ENCODE data around the gene SSR4. TPM values are rescaled to one million over a fixed set of nuclear protein-coding genes. Genes with fewer than 3 reads are reported as not detected.

SSR4 gene
- total RNA-seq, 1 experiment from 2014 or later: 298 TPM

DNA sequence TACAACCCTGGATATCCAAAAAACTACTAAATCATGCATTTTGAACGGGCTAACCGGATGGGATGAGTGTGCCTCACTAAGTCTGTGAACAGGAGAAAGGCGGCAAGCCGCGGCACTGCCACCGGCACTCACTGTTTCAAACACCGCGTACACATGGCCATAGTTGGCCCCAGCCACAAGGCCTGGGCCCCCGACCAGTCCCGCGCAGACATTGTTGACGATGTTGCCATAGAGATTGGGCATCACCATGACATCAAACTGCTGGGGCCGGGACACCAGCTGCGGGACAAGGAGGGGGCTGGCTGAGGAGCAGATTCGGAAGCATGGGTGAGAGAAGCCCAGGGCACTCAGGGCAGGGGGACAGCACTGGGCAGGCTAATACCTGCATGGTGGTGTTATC, 7.8 kb upstream of the SSR4 start:
- no peak for ATAC-seq
- H2AFZ ChIP-seq (ENCODE audit: low read length): no peak overlapping the region
- TF ChIP-seq, protein P1, sequence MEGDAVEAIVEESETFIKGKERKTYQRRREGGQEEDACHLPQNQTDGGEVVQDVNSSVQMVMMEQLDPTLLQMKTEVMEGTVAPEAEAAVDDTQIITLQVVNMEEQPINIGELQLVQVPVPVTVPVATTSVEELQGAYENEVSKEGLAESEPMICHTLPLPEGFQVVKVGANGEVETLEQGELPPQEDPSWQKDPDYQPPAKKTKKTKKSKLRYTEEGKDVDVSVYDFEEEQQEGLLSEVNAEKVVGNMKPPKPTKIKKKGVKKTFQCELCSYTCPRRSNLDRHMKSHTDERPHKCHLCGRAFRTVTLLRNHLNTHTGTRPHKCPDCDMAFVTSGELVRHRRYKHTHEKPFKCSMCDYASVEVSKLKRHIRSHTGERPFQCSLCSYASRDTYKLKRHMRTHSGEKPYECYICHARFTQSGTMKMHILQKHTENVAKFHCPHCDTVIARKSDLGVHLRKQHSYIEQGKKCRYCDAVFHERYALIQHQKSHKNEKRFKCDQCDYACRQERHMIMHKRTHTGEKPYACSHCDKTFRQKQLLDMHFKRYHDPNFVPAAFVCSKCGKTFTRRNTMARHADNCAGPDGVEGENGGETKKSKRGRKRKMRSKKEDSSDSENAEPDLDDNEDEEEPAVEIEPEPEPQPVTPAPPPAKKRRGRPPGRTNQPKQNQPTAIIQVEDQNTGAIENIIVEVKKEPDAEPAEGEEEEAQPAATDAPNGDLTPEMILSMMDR (conservative IDR thresholded peaks at IDR 0.05; ENCODE audit: low read depth, low read length): no peak
- TF ChIP-seq EZH2phosphoT487 (IDR thresholded peaks at IDR 0.05; ENCODE audit: borderline replicate concordance, low read length): no peak
- TF ChIP-seq EZH2 (IDR thresholded peaks at IDR 0.05; ENCODE audit: low read length, unreplicated experiment): no peak
- no peak overlapping the region for H3K4me2 ChIP-seq (ENCODE audit: low read length)
- H3F3A ChIP-seq (ENCODE audit: low read length, unreplicated experiment): no peaks in the 10 kb centered on the region
- POLR2A ChIA-PET (ENCODE audit: unreplicated experiment): no interaction called here
- no peaks in the 10 kb centered on the region for H3K4me1 ChIP-seq (ENCODE audit: insufficient read depth, low read length)
- CTCF ChIA-PET: no interaction called here
- peaks cover 15% of the 10 kb centered on the region for H3K79me2 ChIP-seq (ENCODE audit: low read length)
- no peaks in the 10 kb centered on the region for H3K36me3 ChIP-seq (ENCODE audit: low read depth, low read length)
- no peaks in the 10 kb centered on the region for H3K9me3 ChIP-seq (ENCODE audit: low read length)
- BruUV-seq (replicated peaks): no TSS peak
- intact Hi-C loops (cut with micrococcal nuclease): no loop called here
- no peaks in the 10 kb centered on the region for H3K27me3 ChIP-seq (ENCODE audit: low read length)
- H3K9me2 ChIP-seq (replicated peaks; ENCODE audit: low read length): no peaks in the 10 kb centered on the region
- DNase-seq: no peak
- H3K27ac ChIP-seq (ENCODE audit: low read length): no peak overlapping the region
- H3K4me3 ChIP-seq (ENCODE audit: low read length): no peak overlapping the region
- no peaks in the 10 kb centered on the region; the same call in 1 of the 2 replicates for H4K20me1 ChIP-seq (ENCODE audit: low read length)
- no peak overlapping the region for H3K9ac ChIP-seq (ENCODE audit: low read length)

DNA sequence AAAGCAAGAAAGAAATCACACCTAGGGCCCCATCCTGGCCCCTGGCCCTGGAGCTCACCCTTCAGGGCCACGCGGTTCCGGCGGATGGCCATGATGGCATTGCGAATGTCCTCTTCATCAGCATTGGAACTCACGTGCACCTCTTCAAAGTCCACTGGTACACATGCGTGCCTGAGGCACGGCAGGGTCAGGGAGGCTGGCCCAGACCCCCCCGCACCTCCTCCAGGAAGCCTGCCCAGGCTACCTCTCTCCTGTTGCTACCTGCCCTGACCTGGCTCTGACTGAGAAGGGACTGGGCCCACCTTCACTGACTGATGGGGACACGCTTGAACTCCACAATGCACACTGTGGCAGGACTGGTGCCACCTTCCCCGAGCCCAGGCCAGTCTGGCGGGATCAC, 4.8 kb upstream of the SSR4 start:
- ChIA-PET POLR2A (ENCODE audit: unreplicated experiment) (no interaction called here), CTCF (no interaction called here)
- Histone ChIP-seq H3F3A (ENCODE audit: low read length, unreplicated experiment) (no peaks in the 10 kb centered on the region), H3K36me3 (ENCODE audit: low read depth, low read length) (no peaks in the 10 kb centered on the region), H3K4me3 (ENCODE audit: low read length) (no peak overlapping the region), H3K4me2 (ENCODE audit: low read length) (no peak overlapping the region), H3K27me3 (ENCODE audit: low read length) (no peaks in the 10 kb centered on the region), H3K27ac (ENCODE audit: low read length) (no peak overlapping the region), H3K9ac (ENCODE audit: low read length) (no peak overlapping the region), H2AFZ (ENCODE audit: low read length) (no peak overlapping the region), H3K4me1 (ENCODE audit: insufficient read depth, low read length) (peaks cover 10% of the 10 kb centered on the region; the same call in 1 of the 2 replicates), H3K9me2 (replicated peaks; ENCODE audit: low read length) (no peaks in the 10 kb centered on the region), H3K9me3 (ENCODE audit: low read length) (no peaks in the 10 kb centered on the region), H4K20me1 (ENCODE audit: low read length) (no peaks in the 10 kb centered on the region; the same call in 1 of the 2 replicates), H3K79me2 (ENCODE audit: low read length) (peaks cover 39% of the 10 kb centered on the region)
- no peak for TF ChIP-seq EZH2 (IDR thresholded peaks at IDR 0.05; ENCODE audit: low read length, unreplicated experiment)
- TF ChIP-seq, protein P1 (conservative IDR thresholded peaks at IDR 0.05; ENCODE audit: low read depth, low read length): no peak
- TF ChIP-seq EZH2phosphoT487 (IDR thresholded peaks at IDR 0.05; ENCODE audit: borderline replicate concordance, low read length): no peak
- no TSS peak for BruUV-seq (replicated peaks)
- no peak for DNase-seq
- intact Hi-C loops (cut with micrococcal nuclease): no loop called here
- ATAC-seq: no peak

DNA sequence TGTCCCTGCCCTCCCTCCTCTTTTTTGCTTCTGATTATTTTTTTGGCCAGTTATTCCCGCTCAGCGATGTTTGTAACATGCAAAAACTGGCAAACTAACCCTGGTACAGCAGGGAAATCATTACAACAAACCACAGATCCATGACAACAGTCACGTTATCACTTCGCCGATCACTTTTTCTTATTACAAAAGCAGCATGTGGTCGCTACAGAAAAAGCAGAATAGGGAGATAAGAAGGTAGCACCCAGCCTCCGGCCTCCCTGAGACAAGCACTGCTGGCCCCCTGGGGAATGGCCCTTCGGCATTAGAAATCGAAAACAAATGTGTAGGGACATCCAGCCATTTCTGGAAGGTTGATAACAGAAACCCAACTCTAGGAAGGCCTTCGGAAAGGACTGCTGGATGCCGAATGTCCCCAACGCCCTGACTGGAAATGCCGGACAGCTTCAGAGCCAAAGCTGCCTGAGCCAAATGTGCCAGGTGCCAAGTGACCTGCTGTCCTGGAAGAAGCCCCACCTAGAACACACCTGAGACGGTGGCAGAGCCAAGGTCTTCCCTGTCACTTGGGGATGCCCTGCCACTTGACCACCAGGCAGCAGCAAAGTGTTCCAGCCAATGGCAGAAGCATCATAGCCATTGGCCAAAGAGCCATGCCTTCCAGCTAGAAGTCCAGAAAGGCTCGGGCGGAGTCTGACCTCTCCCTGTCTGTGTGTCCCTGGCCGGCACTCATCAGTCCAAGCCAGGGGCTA, 3.2 kb upstream of the SSR4 start:
- H4K20me1 ChIP-seq (ENCODE audit: low read length): no peaks in the 10 kb centered on the region; the same call in 1 of the 2 replicates
- H3K9ac ChIP-seq (ENCODE audit: low read length): no peak overlapping the region
- no peak overlapping the region for H3K4me2 ChIP-seq (ENCODE audit: low read length)
- no peaks in the 10 kb centered on the region for H3F3A ChIP-seq (ENCODE audit: low read length, unreplicated experiment)
- no peak overlapping the region for H2AFZ ChIP-seq (ENCODE audit: low read length)
- no peak overlapping the region for H3K4me3 ChIP-seq (ENCODE audit: low read length)
- H3K79me2 ChIP-seq (ENCODE audit: low read length): peaks cover 56% of the 10 kb centered on the region
- peaks cover 20% of the 10 kb centered on the region for H3K4me1 ChIP-seq (ENCODE audit: insufficient read depth, low read length)
- no peak overlapping the region for H3K27ac ChIP-seq (ENCODE audit: low read length)
- intact Hi-C loops (cut with micrococcal nuclease): no loop called here
- ChIA-PET CTCF (no interaction called here), POLR2A (ENCODE audit: unreplicated experiment) (no interaction called here)
- H3K9me2 ChIP-seq (replicated peaks; ENCODE audit: low read length): no peaks in the 10 kb centered on the region
- no peaks in the 10 kb centered on the region for H3K36me3 ChIP-seq (ENCODE audit: low read depth, low read length)
- no peak for ATAC-seq
- no peak for DNase-seq
- no peaks in the 10 kb centered on the region for H3K9me3 ChIP-seq (ENCODE audit: low read length)
- H3K27me3 ChIP-seq (ENCODE audit: low read length): no peaks in the 10 kb centered on the region
- BruUV-seq (replicated peaks): no TSS peak
- TF ChIP-seq EZH2phosphoT487 (IDR thresholded peaks at IDR 0.05; ENCODE audit: borderline replicate concordance, low read length) (no peak), EZH2 (IDR thresholded peaks at IDR 0.05; ENCODE audit: low read length, unreplicated experiment) (no peak)
- TF ChIP-seq, protein P1 (conservative IDR thresholded peaks at IDR 0.05; ENCODE audit: low read depth, low read length): no peak
